GM12878 (cell line): Measurements from ENCODE around the gene ALOX12B. TPM values are rescaled to one million over a fixed set of nuclear protein-coding genes. Genes with fewer than 3 reads are reported as not detected.

Source experiments
- ATF7 ChIP-seq: fragments of 450-650 bp; IDR thresholded peaks from 2 replicates; pipeline ENCODE4 v1.6.1; 2016; ENCODE audit warnings: low read depth, mild to moderate bottlenecking
- BMI1 ChIP-seq: fragments of 450-650 bp; IDR thresholded peaks from 2 replicates; pipeline ENCODE4 v1.6.1; 2016; ENCODE audit warnings: mild to moderate bottlenecking, moderate library complexity, borderline replicate concordance
- CBX5 ChIP-seq: sonication (generic); IDR thresholded peaks from 2 replicates; pipeline ENCODE4 v1.6.1; 2016; ENCODE audit warnings: low read depth, moderate library complexity, mild to moderate bottlenecking, inconsistent platforms
- CREM ChIP-seq: IDR thresholded peaks from 2 replicates; pipeline ENCODE4 v1.6.1; 2014; ENCODE audit warnings: antibody characterized with exemption, low read depth
- HCFC1 ChIP-seq: fragments of 150-350 bp; IDR thresholded peaks from 2 replicates; pipeline ENCODE4 v1.6.1; 2014; ENCODE audit warnings: low read length
- KDM1A ChIP-seq: fragments of 200-600 bp; sonication (generic); IDR thresholded peaks from 2 replicates; pipeline ENCODE4 v1.6.1; 2016; ENCODE audit warnings: borderline replicate concordance
- LARP7 ChIP-seq: fragments of 450-650 bp; IDR thresholded peaks from 2 replicates; pipeline ENCODE4 v1.6.1; 2017; ENCODE audit warnings: mild to moderate bottlenecking
- RBBP5 ChIP-seq: fragments of 200-600 bp; sonication (generic); conservative IDR thresholded peaks from 2 replicates; pipeline ENCODE4 v1.6.1; 2016
- SIN3A ChIP-seq: IDR thresholded peaks from 2 replicates; pipeline ENCODE4 v1.6.1; 2012; ENCODE audit warnings: low read depth, low read length, improper control_type of control experiment
- SRF ChIP-seq, 2 experiments: IDR thresholded peaks; 2 replicates each; pipeline ENCODE4 v1.6.1; 2011; ENCODE audit warnings: low read depth in 2 of 2, low read length in 2 of 2, mild to moderate bottlenecking in 1 of 2, moderate library complexity in 1 of 2
- STAT1 ChIP-seq: fragments of 450-650 bp; conservative IDR thresholded peaks from 2 replicates; pipeline ENCODE4 v1.6.1; 2014; ENCODE audit warnings: antibody characterized with exemption, mild to moderate bottlenecking
- TCF12 ChIP-seq: IDR thresholded peaks from 2 replicates; pipeline ENCODE4 v1.6.1; 2011; ENCODE audit warnings: low read depth, mild to moderate bottlenecking, low read length
- WRNIP1 ChIP-seq: IDR thresholded peaks from 2 replicates; pipeline ENCODE4 v1.6.1; 2011; ENCODE audit warnings: low read depth, low read length, improper control_type of control experiment, borderline replicate concordance
- YBX1 ChIP-seq: fragments of 450-650 bp; IDR thresholded peaks from 2 replicates; pipeline ENCODE4 v1.6.1; 2016; ENCODE audit warnings: antibody characterized with exemption
- ZSCAN29 ChIP-seq: fragments of 450-650 bp; IDR thresholded peaks from 2 replicates; pipeline ENCODE4 v1.6.1; 2017; ENCODE audit warnings: mild to moderate bottlenecking, moderate library complexity
- polyA plus RNA-seq, 11 experiments: library from polyadenylated mRNA; depleted of rRNA in 4 of 11; unstranded in 6 of 11; stranded (reverse) in 5 of 11; fragments of >200 nt; fragmentation: Nextera tagmentation in 4 of 11; fragmentation: Illumina TruSeq in 1 of 11; extraction: Ambion mirVana in 4 of 11; extraction: Trizol in 1 of 11; gene quantifications; 1 replicate in 1 of 11; 2 replicates in 10 of 11; pipeline versions ENCODE4 v1.2.1 to v1.2.3, GENCODE V29; 2011 to 2016; ENCODE audit warnings: inconsistent platforms in 2 of 11, missing spikeins in 2 of 11, low read depth in 1 of 11
- total RNA-seq, 4 experiments: library from RNA; depleted of rRNA in 3 of 4; stranded (reverse); fragments of >200 nt in 3 of 4; fragmentation: Illumina TruSeq in 1 of 4; extraction: Trizol in 1 of 4; gene quantifications; 2 replicates each; pipeline versions ENCODE4 v1.2.1 to v1.2.3, GENCODE V29; 2013 to 2021
- TF ChIP-seq, protein P1 (sequence below): IDR thresholded peaks from 2 replicates; pipeline ENCODE4 v1.6.1; 2012; ENCODE audit warnings: improper control_type of control experiment, low read depth, low read length; ENCODE audit not compliant: insufficient replicate concordance
- TF ChIP-seq, protein P2 (sequence below): fragments of 450-650 bp; formaldehyde crosslinking; IDR thresholded peaks from 2 replicates; pipeline ENCODE4 v1.4.0; 2022; ENCODE audit warnings: mild to moderate bottlenecking, moderate library complexity
- TF ChIP-seq, protein P3 (sequence below): IDR thresholded peaks from 2 replicates; pipeline ENCODE4 v1.6.1; 2011; ENCODE audit warnings: mild to moderate bottlenecking, low read depth, low read length, moderate library complexity; ENCODE audit not compliant: insufficient replicate concordance
- TF ChIP-seq, protein P4 (sequence below): IDR thresholded peaks from 2 replicates; pipeline ENCODE4 v1.6.1; 2012; ENCODE audit warnings: low read length, inconsistent platforms

Gene ALOX12B
- total and polyA plus RNA-seq, 10 of the 15 experiments (the other 5 are each of a cell fraction or from before 2014, with no cell fraction given), result 0.17 to 0.54 TPM; not detected in 8

DNA sequence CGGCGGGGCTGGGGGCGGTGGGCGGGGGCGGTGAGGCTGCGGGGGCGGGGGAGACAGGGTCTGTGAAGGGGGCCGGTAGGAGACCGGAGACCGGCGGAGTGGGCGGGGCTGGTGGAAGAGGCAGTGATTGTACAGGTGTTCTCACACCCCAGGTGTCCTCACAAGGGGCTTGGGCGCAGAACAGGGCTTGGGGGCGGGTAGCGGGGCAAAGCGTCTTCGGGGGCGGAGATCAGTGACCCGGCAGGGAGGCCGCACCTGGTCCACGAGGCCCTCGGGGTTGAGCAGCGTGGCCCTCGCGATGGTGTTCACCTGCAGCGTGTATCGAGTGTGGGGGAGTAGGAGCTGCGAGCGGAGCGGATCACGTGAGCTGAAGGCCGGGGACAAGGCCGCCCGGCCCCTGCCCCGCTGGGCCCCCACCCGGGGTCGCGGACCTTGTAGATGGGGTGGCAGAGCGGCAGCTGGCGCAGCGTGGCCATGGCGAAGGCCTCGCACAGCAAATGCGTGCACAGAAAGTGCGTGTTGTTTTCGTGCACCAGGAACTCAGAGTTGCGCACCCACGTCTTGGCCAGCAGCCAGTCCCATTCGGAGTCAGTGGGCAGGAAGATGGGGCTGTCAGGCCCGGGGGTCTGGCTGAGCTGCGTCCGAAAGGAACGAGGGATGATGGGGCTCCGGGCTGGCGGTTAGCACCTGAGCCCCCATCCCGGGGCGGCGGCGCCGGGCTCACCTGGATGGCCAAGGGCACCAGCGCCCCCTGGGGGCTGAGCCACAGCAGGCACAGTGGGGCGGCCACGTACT lies 22.3 kb upstream of the ALOX12B start (continued):
- TF ChIP-seq, protein P1, sequence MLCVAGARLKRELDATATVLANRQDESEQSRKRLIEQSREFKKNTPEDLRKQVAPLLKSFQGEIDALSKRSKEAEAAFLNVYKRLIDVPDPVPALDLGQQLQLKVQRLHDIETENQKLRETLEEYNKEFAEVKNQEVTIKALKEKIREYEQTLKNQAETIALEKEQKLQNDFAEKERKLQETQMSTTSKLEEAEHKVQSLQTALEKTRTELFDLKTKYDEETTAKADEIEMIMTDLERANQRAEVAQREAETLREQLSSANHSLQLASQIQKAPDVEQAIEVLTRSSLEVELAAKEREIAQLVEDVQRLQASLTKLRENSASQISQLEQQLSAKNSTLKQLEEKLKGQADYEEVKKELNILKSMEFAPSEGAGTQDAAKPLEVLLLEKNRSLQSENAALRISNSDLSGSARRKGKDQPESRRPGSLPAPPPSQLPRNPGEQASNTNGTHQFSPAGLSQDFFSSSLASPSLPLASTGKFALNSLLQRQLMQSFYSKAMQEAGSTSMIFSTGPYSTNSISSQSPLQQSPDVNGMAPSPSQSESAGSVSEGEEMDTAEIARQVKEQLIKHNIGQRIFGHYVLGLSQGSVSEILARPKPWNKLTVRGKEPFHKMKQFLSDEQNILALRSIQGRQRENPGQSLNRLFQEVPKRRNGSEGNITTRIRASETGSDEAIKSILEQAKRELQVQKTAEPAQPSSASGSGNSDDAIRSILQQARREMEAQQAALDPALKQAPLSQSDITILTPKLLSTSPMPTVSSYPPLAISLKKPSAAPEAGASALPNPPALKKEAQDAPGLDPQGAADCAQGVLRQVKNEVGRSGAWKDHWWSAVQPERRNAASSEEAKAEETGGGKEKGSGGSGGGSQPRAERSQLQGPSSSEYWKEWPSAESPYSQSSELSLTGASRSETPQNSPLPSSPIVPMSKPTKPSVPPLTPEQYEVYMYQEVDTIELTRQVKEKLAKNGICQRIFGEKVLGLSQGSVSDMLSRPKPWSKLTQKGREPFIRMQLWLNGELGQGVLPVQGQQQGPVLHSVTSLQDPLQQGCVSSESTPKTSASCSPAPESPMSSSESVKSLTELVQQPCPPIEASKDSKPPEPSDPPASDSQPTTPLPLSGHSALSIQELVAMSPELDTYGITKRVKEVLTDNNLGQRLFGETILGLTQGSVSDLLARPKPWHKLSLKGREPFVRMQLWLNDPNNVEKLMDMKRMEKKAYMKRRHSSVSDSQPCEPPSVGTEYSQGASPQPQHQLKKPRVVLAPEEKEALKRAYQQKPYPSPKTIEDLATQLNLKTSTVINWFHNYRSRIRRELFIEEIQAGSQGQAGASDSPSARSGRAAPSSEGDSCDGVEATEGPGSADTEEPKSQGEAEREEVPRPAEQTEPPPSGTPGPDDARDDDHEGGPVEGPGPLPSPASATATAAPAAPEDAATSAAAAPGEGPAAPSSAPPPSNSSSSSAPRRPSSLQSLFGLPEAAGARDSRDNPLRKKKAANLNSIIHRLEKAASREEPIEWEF, result no peak
- no peak for TF ChIP-seq BMI1
- no peak for TF ChIP-seq LARP7
- TF ChIP-seq SRF (IDR thresholded peaks at IDR 0.05; ENCODE audit: low read depth in 2 of 2, low read length in 2 of 2), result no peak
- TF ChIP-seq CREM, result no peak
- 0 out of 2 replicates have a peak, but pooled peaks have one; percentile 14 for TF ChIP-seq TCF12
- no peak for TF ChIP-seq CBX5
- no peak for TF ChIP-seq KDM1A
- no peak; the same call in 1 of the 2 replicates for TF ChIP-seq STAT1
- TF ChIP-seq SIN3A, result no peak
- TF ChIP-seq, protein P2, sequence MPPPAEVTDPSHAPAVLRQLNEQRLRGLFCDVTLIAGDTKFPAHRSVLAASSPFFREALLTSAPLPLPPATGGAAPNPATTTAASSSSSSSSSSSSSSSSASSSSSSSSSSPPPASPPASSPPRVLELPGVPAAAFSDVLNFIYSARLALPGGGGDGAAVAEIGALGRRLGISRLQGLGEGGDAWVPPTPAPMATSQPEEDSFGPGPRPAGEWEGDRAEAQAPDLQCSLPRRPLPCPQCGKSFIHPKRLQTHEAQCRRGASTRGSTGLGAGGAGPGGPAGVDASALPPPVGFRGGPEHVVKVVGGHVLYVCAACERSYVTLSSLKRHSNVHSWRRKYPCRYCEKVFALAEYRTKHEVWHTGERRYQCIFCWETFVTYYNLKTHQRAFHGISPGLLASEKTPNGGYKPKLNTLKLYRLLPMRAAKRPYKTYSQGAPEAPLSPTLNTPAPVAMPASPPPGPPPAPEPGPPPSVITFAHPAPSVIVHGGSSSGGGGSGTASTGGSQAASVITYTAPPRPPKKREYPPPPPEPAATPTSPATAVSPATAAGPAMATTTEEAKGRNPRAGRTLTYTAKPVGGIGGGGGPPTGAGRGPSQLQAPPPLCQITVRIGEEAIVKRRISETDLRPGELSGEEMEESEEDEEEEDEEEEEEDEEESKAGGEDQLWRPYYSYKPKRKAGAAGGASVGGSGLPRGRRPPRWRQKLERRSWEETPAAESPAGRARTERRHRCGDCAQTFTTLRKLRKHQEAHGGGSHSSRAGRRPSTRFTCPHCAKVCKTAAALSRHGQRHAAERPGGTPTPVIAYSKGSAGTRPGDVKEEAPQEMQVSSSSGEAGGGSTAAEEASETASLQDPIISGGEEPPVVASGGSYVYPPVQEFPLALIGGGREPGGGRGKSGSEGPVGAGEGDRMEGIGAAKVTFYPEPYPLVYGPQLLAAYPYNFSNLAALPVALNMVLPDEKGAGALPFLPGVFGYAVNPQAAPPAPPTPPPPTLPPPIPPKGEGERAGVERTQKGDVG, result no peak
- TF ChIP-seq ATF7, result no peak
- no peak for TF ChIP-seq HCFC1
- TF ChIP-seq YBX1, result no peak
- TF ChIP-seq, protein P3, sequence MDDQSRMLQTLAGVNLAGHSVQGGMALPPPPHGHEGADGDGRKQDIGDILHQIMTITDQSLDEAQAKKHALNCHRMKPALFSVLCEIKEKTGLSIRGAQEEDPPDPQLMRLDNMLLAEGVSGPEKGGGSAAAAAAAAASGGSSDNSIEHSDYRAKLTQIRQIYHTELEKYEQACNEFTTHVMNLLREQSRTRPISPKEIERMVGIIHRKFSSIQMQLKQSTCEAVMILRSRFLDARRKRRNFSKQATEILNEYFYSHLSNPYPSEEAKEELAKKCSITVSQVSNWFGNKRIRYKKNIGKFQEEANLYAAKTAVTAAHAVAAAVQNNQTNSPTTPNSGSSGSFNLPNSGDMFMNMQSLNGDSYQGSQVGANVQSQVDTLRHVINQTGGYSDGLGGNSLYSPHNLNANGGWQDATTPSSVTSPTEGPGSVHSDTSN, result no peak
- TF ChIP-seq ZSCAN29, result no peak
- TF ChIP-seq, protein P4, sequence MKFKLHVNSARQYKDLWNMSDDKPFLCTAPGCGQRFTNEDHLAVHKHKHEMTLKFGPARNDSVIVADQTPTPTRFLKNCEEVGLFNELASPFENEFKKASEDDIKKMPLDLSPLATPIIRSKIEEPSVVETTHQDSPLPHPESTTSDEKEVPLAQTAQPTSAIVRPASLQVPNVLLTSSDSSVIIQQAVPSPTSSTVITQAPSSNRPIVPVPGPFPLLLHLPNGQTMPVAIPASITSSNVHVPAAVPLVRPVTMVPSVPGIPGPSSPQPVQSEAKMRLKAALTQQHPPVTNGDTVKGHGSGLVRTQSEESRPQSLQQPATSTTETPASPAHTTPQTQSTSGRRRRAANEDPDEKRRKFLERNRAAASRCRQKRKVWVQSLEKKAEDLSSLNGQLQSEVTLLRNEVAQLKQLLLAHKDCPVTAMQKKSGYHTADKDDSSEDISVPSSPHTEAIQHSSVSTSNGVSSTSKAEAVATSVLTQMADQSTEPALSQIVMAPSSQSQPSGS, result no peak
- TF ChIP-seq WRNIP1, result no peak
- no peak for TF ChIP-seq RBBP5
